Fibroblast of the aortic adventitia (primary cell): ENCODE measurements around the gene ZNG1F. TPM values are rescaled to one million over a fixed set of nuclear protein-coding genes. Genes with fewer than 3 reads are reported as not detected.
"Not testable (repeated sequence)": the region's sequence is repeated elsewhere in the genome, so short reads cannot be mapped to it uniquely, and the experiment has no call there.

Experiments
- DNase-seq: peaks from one replicate; pipeline ENCODE4 v3.0.0-alpha.2; 2010; ENCODE audit warnings: low read depth
- H3K4me3 ChIP-seq: 2 replicates; pipeline ENCODE4 v1.5.1; 2011; ENCODE audit warnings: low read depth, mild to moderate bottlenecking, control low read depth, low read length, moderate library complexity
- small RNA-seq: library from RNA; depleted of rRNA; stranded (forward); fragments of <200 nt; gene quantifications from one replicate; pipeline ENCODE3, GENCODE V24; 2012
- total RNA-seq: library from RNA; depleted of rRNA; stranded (reverse); fragments of >200 nt; gene quantifications from 2 replicates; pipeline ENCODE4 v1.2.3, GENCODE V29; 2012; ENCODE audit warnings: low replicate concordance

ZNG1F gene
- total RNA-seq, 1 donor = 8.7 TPM

GRCh38 chr9:41094010-41094773 lies 94.9 kb downstream of the ZNG1F start:
- not testable (repeated sequence) for H3K4me3 ChIP-seq, DNase-seq

DNA sequence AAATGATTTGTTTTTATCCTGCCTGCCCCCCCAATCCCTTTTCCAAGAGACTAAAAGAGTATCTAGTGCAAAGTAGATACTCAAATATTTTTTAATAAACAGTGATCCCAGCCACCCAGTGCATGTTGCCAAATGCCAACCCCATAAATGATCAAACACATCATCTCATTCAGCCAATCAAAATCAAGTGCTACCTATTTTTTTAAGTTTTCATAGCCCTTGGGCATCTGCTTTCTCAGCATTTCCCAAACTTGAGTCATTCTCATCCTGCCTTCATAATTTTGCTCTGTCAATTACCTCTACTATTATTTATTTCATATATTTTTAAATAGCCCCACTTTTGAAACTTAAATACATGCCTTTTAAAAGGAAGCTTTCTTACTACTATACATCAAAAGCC lies 98.2 kb downstream of the ZNG1F start:
- DNase-seq, H3K4me3 ChIP-seq: not testable (repeated sequence)

GRCh38 chr9:41090386-41090785 lies 98.7 kb downstream of the ZNG1F start:
- DNase-seq, H3K4me3 ChIP-seq: not testable (repeated sequence)

DNA sequence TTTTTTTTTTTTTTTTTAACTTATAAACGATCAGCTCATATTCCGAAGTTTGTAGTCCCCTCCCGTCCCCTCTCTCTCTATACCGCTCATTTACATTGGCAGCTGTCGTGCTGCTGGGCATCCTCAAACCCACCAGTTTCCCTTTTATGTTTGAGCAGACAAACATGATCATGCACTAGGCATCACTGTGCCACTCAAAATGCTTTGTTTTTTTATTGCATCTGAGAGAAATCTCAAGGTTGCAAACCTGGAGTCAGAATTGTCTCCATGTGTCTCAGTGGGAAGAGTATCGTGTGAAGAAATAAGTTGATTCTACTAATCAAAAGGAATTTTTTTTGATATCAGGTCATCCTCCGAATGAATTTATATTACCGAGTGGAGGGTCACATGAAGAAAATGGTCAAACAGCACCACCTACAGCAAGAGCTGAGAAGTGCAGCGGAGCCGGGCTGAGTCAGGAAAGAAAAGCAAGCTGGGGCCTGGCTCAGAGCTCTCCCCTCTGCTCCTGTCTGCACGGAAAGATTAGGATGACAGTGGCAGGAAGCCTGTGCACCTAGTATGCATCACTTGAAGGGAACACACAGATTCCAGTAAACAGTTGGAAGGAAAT lies 100.6 kb downstream of the ZNG1F start:
- not testable (repeated sequence) for H3K4me3 ChIP-seq

DNA sequence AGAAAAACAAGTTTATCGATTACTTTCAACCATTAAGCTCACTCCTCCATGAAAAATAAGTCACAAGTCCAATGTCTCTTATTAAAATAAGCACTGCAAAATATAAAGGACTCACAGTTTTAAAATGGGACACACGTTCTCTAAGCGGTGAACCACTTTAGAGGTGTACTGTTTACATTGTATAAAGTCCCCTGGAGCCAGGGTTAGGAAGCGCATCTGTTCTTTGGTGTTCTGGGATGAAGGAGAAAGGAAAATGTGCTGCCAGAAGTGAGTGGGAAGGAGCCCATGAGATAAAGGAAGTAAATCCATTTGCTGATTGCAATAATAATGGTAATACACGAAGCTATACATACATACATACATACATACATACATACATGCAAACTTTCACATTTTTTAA lies 101.2 kb downstream of the ZNG1F start:
- H3K4me3 ChIP-seq, DNase-seq: not testable (repeated sequence)

More for the DNA sequence above, 100.6 kb downstream of the ZNG1F start:
- DNase-seq = not testable (repeated sequence)

DNA sequence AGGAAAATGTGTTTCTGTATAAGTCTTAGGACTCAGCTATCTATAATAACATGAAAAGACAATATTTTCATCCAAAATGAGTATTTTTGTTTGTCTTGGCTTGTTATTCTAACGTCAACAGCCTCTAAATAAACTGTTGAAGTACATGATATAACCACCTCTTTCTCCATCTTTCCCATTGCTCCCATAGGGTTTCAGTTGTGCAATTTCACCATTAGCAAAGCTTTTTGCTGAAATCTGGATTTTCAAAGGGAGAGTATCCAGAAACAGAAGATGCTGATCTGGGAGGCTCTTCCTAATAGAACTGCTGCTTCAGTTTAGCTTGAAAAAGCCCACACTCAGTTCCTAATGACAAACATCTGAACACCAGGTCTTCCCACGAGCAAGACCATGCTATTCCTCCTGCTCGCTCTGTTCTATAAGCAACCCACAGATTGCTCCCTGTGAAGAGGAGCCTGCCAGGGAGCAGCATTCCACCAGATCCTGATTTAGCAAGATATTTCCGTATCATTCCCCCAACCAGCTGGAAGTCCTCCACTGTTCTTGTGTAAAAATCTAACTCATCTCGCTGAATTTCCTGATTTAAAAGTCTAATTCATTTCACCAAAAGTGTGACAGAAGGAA lies 101.8 kb downstream of the ZNG1F start:
- DNase-seq = peak; percentile 35
- H3K4me3 ChIP-seq = not testable (repeated sequence)

DNA sequence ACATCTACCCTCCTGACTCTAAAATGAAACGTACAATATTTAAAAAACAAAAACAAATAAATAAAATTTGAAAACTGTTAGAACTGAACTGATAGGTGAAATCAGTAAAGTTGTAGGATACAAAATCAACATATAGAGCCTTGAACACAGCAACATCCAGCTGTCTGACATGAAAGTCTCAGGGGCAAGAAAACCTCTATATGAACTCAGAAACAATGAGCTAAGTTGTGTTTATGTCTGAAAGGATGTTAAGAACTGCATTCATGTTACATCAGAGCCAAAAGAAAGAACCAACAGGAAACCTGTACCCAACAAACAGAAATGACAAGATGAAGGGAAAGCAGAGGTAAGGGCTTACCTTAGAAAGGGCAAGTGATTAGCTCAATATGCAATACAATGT lies 102.4 kb downstream of the ZNG1F start:
- not testable (repeated sequence) for DNase-seq, H3K4me3 ChIP-seq

- not testable (repeated sequence) for DNase-seq, H3K4me3 ChIP-seq
These were observed 102.9 kb downstream of the ZNG1F start for GRCh38 chr9:41086215-41086614.

DNA sequence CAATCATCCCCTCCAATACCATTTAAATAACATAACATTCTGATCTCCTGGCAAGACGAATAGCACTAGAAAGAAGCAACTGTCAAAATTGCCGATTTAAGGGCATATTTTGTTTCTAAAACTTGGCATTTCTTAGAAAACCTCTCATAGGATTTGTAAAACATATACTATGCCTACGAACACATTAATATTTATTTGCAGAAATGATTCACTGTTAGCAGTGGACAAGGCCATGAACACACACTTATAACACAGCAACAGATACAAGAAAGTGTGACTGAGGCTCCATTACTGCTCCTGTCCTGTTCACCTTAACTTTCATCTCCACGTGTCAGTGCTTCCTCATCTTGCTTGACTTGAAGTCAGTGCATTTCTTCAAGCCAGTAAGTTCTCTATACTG lies 106.8 kb downstream of the ZNG1F start:
- not testable (repeated sequence) for H3K4me3 ChIP-seq, DNase-seq

Small RNA genes within 50 kb of the gene (small RNA-seq; reads per million reads assigned to genes)
- gene MIR4477A (not detected), gene RNA5SP530 (not detected)

Other genes starting within 250 kb of the ZNG1F start
- not detected in 2 replicates for gene FOXD4L6, start 60.6 kb downstream of the ZNG1F start, total RNA-seq